Erythroblast (primary cell): ENCODE measurements around the gene ESCO1.

ENCODE experiments used
- GATA1 ChIP-seq: IDR thresholded peaks from 2 replicates; pipeline ENCODE4 v1.6.1; 2011; ENCODE audit warnings: low read depth, mild to moderate bottlenecking, control low read depth, low read length, moderate library complexity
- POLR2A ChIP-seq: IDR thresholded peaks from 2 replicates; pipeline ENCODE4 v1.6.1; 2011; ENCODE audit warnings: mild to moderate bottlenecking, low read length

GRCh38 chr18:21502661-21503060, 97.8 kb downstream of the ESCO1 start:
- TF ChIP-seq POLR2A = no peak
- no peak for TF ChIP-seq GATA1
